GM21619 (cell line): ENCODE data around the gene SPATA16.

Experiments
- ATAC-seq: cut with Tn5 transposase; IDR thresholded peaks from one replicate; pipeline ENCODE4 v1.9.1; 2021; ENCODE audit not compliant: unreplicated experiment

Gene SPATA16

DNA sequence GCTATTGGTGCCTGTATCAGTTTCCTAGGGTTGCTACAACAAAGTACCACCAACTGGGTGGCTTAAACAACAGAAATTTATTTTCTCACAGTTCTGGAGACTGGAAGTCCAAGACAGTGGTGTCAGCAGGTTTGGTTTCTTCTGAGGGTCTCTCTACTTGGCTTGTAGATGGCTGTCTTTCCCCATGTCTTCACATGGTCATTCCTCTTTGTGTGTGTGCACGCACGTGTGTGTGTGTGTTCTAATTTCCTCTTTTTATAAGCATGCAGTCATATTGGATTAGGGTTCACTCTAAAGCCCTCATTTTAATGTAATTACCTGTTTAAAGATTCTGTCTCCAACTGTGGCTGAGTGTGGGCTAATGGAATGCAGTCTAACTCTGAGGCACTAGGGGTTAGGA is 182.5 kb downstream of the SPATA16 start:
- no peak for ATAC-seq

DNA sequence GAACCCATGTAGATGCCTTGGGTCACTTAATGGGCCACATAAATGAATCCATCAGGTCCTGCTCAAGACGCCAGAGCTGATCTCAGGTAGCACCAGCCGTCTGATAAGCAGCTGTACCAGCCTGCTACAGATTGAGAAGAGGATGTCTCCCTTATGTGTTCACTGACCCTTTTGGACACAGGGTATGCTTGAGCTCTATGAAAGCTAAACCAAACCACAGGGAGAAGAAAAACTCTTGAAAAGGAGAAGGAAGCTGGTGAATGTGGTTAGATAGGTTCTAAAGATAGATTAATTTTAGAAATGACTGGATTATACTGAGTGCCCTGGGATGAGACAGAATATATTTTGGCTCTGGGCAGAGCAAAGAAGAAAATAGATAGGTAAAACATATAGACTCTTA is 187.5 kb downstream of the SPATA16 start:
- no peak for ATAC-seq

DNA sequence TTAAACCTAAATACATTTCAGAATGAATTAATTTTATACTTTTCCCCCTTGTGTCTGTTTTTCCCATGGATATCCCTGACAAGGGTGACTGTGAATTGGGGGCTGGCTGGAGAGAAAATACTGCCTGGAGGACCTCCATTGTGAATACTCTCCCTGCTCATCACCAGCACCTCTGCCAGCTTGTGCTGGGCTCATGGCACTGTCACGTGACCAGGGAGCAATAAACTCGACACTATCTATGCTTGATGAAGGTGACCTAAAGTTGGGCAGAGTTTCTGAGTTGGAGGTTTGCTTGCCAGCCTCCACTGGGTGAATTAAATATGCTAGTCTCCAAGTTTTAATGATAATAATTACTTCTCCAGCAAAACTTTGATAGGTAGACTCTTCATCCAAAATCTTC is 189.5 kb downstream of the SPATA16 start:
- ATAC-seq: no peak

DNA sequence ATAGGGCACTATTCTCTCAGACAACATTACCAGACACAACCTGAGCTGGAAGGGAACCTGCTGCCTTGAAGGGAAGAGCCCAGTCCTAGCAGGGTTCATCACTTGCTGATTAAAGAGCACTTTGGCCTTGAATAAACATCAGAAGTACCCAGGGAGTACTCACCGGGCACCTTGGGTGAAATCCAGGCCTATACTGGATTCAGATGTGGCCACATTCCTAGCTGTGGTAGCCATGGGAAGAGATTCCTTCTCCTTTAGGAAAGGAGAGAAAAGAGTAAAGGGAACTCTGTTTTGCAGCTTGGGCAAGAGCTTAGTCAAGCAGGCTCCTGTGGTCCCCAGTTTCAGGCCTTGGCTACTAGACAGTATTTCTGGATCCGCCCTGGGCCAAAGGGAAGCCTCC is 195.0 kb downstream of the SPATA16 start:
- ATAC-seq: no peak

DNA sequence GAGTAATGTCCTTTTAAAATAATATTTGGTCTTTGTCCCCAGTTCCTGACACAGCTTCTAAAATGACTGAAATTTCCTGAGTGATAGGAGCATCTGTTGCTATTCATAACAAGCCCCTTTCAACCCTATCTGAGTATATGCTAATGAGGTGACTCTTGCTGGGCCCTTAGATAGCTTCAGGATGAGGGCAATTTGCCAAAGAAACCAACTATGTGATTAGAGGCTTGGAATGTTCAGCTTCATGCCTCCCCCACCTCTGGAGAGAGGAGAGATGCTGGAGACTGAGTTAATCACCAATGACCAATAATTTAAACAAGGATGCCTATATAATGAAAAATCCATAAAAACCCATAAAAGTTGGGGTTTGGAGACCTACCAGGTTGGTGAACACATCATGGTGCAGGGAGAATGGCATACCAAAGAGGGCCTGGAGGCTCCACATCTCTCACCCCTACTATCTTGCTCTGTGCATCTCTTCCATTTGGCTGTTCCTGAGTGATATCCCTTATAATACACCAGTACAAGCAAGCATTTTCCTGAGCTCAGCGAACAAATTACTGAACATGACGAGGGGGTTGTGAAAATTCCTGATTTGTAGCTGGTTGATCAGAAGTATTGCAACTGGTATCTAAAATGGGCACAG is 201.3 kb downstream of the SPATA16 start:
- no peak for ATAC-seq

DNA sequence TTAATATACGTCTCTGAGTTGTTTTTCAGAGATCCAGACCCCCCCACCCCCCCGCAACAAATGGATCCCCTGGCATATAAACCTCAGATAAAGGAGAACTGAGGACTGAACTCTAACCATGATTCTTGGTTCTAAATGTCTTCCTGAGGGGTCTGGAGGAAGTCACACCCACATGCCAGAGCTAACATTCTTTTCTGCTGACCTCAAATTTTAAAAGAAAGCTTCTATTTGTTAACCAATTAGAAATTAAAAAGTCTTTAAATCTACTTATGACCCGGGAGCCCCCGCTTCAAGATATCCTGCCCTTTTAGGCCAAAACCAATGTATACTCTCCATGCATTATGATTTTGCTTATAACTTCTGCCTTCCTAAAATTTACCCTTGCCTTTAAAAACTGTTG is 202.2 kb downstream of the SPATA16 start:
- no peak for ATAC-seq

DNA sequence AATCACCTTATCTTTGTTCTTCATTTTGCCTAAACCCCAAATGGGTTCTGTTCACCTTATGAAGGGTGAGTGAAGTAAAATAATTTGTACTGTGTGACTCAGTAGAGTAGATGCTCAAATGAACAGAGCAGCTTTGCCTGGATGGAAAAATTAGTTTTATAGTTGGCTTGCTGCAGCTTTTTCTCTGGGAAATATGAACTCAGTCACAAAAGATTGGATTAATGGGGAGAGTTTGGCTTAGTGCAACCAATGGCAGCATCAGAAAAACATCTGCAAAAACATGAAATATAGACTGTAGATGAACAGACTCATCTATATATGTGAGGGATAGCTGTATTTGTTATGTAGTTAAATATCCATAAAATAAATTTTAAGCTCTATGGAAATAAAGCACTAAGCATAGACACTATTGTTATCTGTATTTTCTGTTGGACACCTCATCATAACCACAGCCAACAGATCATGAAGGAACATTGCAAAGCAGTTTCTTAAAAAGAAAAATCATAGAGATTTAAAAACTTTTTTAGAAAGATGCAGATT is 209.2 kb downstream of the SPATA16 start:
- ATAC-seq: no peak

DNA sequence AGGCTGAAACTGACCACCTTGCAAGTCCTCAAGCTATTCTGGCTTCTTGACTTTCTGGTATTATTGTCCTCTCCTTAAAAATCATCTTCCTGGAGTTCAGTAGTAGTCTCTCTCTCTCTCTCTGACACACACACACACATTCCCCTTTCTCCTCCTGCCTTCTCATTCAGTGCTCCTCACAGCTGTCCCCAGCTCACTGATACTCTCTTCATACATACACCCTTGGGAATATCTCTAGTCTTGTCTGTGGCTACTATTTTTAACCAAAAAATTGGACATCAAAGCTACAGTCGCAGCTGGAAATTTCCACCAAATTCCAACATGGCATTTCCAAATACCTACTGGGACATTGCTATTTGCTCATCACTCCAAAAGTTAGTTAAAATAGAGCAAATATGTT is 211.6 kb downstream of the SPATA16 start:
- ATAC-seq: no peak

DNA sequence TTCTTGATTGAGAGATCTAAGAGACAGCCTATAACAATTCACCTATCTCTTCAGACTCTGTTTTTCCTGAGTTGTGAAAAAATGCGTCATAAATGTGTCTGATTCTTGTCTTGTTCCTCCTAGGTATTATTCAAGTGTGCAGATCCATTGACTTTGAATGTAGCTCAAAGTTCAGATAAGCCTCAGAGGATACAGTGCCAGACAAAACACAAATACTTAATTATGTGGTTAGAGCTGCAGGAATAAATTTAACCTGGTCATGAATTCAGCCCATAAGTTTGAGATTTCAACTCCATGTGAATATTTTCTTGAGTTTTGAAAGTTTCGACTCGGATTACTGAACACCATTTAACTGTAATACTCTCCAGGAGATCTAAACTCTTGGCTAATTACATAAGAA is 216.5 kb downstream of the SPATA16 start:
- no peak for ATAC-seq

DNA sequence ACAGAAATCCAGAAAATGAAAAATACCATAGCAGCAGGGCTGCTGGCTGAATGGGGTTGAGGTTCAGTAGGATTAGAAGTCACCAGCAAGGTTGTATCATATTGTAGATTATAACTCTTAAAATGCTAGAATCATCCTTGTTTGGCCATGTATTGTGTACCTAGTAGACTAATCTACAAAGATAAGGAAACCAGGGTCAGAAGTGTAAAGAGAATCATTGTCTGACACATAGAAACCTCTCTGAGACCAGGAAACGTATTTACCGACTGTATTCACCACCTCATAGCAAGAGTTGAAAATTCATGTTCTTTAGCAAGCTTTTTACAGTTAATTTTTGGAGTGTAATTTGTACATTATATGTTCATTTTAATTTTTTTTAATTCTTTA is 221.7 kb downstream of the SPATA16 start:
- no peak for ATAC-seq

DNA sequence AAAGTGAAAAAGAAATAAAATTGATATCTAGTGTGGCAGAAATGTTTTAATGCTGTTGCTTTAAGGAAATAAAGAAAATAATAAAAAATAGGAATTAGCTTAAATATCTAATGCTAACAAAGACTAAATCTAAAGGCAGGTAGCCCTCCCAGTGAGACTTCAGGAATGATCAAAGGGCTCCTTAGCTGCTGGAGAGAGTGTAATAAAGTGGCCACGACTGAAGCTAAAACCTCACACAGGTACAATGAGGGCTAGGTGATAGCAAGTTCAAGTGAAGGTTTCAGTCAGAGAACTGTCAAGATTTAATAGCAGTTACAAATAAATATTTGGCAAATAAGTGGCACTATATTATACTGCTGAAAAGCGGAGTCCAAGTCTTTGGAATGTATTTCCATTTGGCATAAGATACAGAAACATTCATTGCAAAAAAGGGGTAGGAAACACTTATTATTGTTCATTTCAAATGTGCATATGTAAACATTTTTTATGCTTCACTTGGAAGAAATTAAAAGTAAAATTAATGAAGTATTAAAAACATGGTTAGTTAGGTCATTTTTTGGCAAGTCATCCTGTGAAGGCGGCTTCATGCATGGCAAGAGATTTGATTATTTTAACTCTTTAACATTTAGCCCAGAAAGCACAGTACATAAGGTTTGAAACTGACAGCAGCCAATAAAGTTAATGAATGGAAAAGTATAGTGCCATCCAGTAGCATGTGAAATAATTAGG is 222.3 kb downstream of the SPATA16 start:
- ATAC-seq: no peak

DNA sequence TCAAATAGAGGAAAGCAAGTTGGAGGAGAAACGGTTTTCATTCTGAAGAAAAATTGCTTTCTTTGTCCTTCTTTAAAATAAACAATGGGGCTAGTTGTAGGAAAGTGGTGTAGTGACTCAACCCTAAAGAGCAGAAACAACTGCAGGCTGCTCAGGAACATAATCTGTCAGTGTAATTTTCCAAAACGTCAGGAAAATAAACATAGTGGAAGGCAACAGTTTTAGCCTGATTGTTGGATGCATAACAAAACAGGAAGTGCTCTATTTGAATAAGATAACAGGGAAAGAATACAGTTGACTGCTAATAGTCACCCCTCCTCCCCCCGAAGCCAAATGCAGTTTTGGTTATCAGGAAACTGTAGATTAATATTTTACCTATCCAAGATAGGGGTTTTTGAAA is 222.9 kb downstream of the SPATA16 start:
- no peak for ATAC-seq

DNA sequence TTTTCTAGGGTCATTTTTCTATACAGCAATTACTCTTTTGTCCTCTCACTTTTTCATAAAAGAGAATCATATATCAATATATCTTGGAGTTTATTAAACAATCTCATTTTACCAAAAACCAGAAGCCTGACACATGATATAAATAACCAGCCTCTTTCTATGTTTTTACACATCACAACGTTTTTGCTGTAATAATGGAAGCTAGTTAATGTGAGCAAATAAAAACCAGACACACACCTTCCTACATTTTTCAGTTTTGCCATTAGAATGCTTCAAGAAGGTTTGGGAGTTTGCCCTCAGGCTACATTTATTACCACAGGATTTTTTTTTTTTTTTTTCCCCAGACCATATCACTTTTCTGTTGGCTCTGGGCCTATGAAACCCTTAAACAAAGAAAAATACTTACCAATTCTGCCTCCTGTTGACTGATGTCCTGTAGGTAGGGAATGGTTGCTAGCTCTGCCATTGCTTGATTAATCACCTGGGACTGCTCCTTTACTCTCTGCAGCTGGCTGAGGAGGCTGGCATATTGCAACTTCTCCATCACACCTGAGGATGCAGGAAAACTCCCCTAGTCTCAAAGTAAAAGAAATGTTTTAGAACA is 225.0 kb downstream of the SPATA16 start:
- no peak for ATAC-seq

DNA sequence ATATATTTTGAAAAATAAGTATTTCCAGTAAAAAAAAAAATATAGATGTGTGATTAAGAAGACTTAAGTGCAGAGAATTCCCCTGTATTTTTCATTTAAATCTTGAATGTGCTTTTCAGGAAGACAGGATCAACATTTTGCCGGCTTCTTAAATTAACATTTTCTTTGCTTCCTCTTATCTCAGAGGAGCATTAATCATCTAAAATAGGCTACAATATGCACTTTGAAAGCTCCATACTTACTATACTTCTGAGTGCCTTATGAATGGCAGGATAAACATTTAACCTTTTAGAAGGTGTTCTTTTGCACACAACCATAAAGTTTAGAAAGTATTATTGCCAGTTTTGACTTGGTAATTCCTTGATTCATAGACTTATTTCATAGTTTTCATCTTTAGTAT is 226.2 kb downstream of the SPATA16 start:
- no peak for ATAC-seq

DNA sequence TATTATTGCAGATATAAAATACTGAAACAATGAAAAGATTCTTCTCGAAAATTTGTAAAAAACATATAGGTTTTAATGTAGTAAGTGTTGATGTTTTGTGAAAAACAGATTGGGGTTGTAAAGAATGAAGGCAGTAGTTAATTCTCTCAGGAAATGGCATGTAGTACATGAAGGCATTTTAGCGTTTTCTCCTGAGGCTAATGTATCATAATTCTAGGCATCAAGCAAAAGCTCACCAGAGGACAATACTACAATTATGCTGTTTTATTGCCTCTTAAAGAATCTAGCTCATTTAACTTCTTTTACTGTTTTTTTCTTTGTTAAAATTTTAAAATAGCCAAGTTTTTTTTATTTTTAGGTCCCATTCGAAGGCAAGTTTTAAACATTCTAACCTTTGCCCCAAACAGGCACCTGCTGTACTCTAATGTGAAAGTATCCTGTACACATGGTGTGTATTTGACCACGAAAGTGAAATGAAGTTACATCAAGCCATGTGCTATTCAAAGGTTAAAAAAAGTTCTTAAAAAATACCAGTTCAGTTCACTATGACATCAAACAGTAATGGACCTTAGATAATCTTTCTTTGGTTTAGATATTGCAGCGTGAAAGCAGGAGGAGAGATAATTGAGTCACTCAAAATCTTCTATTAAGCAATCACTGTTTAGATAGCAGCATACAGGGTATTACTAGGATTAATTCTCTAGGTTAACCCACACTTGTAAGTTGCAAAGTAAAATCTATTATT is 227.0 kb downstream of the SPATA16 start:
- no peak for ATAC-seq

DNA sequence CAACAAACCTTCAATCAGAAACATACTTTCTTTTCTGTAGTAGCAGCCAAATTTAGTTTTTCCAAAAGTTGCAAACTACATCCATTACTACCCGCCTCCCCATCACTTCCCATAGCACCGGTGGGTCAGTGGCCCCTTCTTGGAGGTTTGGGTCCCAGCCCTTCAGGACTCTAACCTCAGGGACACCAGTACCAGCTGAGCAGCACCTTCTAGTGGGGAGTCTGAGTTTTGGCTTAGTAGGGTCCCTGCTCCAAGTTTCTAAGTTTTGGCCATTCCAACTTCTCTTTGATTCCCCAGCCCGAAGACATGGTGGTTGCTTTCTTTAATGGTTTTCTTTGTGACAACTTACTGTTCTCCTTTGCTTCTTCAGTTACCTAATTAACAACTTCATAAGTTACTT is 229.9 kb downstream of the SPATA16 start:
- no peak for ATAC-seq

DNA sequence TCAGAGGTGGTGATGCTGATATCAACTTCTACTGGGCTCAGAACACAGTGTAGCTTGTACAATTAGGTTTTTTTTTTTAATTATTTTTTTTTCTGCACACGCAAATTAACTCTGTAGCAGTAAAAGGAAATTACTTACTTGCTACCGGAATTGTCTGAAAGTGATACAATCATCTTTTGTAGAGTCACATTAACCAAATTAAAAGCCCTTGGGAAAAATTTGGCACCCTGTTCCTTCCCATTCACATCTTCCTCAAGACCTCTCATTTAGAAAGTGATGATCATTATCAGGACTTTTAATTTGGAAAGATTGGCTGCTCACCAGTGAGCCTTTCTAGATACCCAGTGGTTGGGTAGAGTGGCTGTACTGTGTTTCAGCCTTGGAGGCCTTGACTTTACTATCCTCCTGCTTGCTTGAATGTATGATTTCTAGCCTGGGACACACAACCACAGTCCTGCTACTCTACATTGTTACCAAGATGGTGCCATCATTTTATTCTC is 232.2 kb downstream of the SPATA16 start:
- ATAC-seq: no peak

DNA sequence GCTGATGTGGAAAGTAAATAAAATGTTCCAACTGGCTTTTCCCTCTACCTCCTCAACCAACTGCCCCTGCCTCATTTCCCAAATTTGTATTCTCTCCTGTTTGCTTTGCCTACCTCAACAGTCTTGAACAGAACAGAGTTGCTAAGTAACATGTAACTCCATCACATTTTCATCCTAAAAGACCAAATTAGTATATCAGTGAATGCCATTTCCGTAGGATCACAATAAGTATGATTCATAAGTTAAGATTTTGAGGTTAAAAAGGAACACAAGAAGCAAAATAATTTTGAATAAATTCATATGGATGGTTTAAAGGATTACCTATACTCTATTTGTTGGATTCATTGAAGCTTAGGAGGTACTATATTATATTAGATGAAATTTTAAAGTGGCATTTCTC is 235.6 kb downstream of the SPATA16 start:
- no peak for ATAC-seq

DNA sequence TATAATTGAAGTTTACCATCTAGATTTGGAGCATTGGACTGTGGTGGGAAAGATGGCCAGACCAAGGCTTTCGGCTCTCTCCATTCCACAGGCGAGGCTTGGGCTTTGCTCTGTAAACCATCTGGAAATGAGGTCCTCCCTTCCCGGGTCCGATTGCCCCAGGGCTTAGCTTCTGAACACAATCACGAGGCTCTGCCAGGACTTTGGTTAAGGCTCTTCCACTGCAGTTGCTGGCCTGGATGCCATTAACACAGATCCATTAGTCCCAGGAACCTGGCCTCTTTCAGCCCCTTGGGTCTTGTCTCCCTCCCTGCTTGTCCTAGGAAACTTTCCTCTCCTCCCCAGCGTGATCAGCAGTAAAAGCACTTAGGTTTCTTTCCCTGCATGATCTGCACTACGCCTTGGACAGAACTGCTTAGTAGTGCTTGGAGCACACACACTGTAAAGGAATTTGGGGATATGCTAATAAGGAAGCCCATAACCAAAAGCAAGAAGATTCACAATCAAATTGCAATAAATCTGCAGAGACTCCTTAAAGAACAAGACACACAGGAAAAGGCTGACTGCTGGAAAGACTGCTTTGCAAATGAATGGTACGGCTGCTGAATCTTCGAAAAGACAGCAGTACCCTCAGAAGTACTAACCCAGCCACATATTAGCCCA is 236.2 kb downstream of the SPATA16 start:
- ATAC-seq: no peak

DNA sequence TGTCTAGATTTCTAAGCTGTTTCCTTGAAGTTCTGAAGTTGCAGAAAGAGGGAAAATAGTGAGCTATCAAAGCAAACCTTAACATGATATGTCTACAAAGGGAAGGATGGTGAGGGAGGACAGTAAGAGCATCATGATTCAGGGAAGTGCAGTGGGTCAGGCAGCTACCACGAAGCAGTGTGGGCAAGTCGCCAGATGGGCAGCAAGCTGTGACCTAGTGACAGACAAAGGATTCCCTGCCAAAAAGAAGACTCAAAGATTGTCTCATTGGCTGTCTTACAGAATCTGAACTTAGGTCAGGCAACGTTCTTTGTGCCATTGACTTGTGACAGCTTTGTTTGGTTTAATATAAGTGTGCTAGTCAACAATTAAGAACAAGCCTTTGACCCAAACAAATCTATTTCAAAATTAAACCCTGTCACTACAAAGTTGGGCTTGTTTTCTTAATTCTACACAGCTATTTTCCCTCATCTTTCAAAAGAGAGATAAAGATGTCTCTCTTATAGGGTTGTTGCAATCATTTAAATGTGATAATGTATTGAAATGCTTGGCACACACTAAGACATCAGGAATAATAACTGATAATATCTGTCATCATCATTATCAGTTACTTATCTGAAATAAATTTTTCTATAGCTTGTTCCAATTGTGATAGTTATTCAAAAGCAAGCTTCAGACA is 237.3 kb downstream of the SPATA16 start:
- no peak for ATAC-seq
